ENCODE results near the gene OR6V1. TPM values are rescaled to one million over a fixed set of nuclear protein-coding genes. Genes with fewer than 3 reads are reported as not detected.

The OR6V1 gene
- total RNA-seq, 1 experiment from 2014 or later: not detected

- no peaks in the 10 kb centered on the region for H3K36me3 Mint-ChIP-seq (ENCODE audit: insufficient read depth, unreplicated experiment)
- TF ChIP-seq CTCF (IDR thresholded peaks at IDR 0.05; ENCODE audit: unreplicated experiment): peak; percentile 93
- H3K9me3 Mint-ChIP-seq (ENCODE audit: low read depth, unreplicated experiment): no peaks in the 10 kb centered on the region
- H3K4me3 Mint-ChIP-seq (ENCODE audit: low read depth, unreplicated experiment): no peak overlapping the region
- H3K4me1 Mint-ChIP-seq (ENCODE audit: low read depth, unreplicated experiment): peaks cover 7% of the 10 kb centered on the region
- no TSS peak for BruUV-seq (replicated peaks)
- CTCF ChIA-PET: interaction anchor here (0.7 to 3.3 kb wide), 3 partner anchors 24 to 209 kb away, joined by 3 to 65 read pairs (median 5); no protein-coding TSS in a partner anchor
- DNase-seq: peak; percentile 85
- peaks cover 70% of the 10 kb centered on the region for H3K27me3 Mint-ChIP-seq (ENCODE audit: unreplicated experiment)
- no peak overlapping the region for H3K27ac Mint-ChIP-seq (ENCODE audit: unreplicated experiment)
- intact Hi-C loops (cut with micrococcal nuclease; ENCODE audit: unreplicated experiment): loop anchor here (1.0 kb wide), 1 partner anchor 207 kb away; no protein-coding TSS in a partner anchor
Observed at GRCh38 chr7:143008007-143008901, 43.9 kb upstream of the OR6V1 start.

DNA sequence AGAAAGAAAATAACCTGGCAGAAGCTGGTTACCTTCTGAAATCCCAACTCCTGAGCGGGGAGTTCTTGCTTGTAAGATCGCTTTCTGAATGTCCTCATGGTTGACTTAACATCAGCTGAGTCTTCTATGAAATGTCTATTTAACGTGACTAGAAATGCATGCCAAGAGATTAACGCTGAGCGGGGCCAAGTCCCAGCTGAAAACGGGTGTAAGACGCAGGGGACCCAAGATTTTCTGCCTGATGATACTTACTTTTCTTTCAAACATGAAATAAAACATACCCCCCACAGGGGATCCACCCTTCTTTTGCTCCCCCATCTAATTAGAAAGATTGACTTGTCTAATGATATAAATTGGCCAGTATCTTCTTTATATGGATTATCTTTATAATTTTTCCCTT is 40.1 kb upstream of the OR6V1 start:
- BruUV-seq (replicated peaks): no TSS peak
- H3K4me3 Mint-ChIP-seq (ENCODE audit: low read depth, unreplicated experiment): no peak overlapping the region
- no peaks in the 10 kb centered on the region for H3K4me1 Mint-ChIP-seq (ENCODE audit: low read depth, unreplicated experiment)
- H3K27ac Mint-ChIP-seq (ENCODE audit: unreplicated experiment): no peak overlapping the region
- no peak for TF ChIP-seq CTCF (IDR thresholded peaks at IDR 0.05; ENCODE audit: unreplicated experiment)
- H3K27me3 Mint-ChIP-seq (ENCODE audit: unreplicated experiment): peaks cover 80% of the 10 kb centered on the region
- no peak for DNase-seq
- no peaks in the 10 kb centered on the region for H3K9me3 Mint-ChIP-seq (ENCODE audit: low read depth, unreplicated experiment)
- H3K36me3 Mint-ChIP-seq (ENCODE audit: insufficient read depth, unreplicated experiment): no peaks in the 10 kb centered on the region
- CTCF ChIA-PET: interaction anchor here (2.7 kb wide), 1 partner anchor 203 kb away, joined by 12 read pairs; no protein-coding TSS in a partner anchor
- intact Hi-C loops (cut with micrococcal nuclease; ENCODE audit: unreplicated experiment): no loop called here

DNA sequence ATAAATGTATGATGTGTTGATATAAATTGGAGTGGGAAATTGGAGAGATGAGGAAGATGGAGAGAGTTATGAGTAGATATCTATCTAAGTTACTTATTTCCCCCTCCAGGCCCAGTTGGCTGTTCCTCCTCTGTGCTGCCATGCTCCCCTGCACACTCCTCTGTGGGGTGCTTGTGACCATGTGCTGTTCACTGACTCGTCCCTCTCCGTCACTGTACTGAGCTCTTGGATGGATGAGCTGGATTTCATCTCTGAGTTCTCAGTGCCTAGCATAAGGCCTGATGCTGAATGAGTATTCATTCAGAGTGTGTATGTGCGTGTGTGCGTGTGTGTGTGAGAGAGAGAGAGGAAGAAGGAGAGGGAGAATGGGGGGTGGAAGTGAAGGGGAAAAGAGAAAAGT is 39.7 kb upstream of the OR6V1 start:
- Mint-ChIP-seq H3K36me3 (ENCODE audit: insufficient read depth, unreplicated experiment) (no peaks in the 10 kb centered on the region), H3K4me1 (ENCODE audit: low read depth, unreplicated experiment) (no peaks in the 10 kb centered on the region), H3K4me3 (ENCODE audit: low read depth, unreplicated experiment) (no peak overlapping the region), H3K9me3 (ENCODE audit: low read depth, unreplicated experiment) (no peaks in the 10 kb centered on the region), H3K27ac (ENCODE audit: unreplicated experiment) (no peak overlapping the region), H3K27me3 (ENCODE audit: unreplicated experiment) (peaks cover 78% of the 10 kb centered on the region)
- BruUV-seq (replicated peaks): no TSS peak
- intact Hi-C loops (cut with micrococcal nuclease; ENCODE audit: unreplicated experiment): no loop called here
- no peak for DNase-seq
- TF ChIP-seq CTCF (IDR thresholded peaks at IDR 0.05; ENCODE audit: unreplicated experiment): no peak
- CTCF ChIA-PET: interaction anchor here (2.7 kb wide), 1 partner anchor 203 kb away, joined by 12 read pairs; no protein-coding TSS in a partner anchor

- H3K4me1 Mint-ChIP-seq (ENCODE audit: low read depth, unreplicated experiment): no peaks in the 10 kb centered on the region
Observed at GRCh38 chr7:143013473-143013872, 38.7 kb upstream of the OR6V1 start.

More at GRCh38 chr7:143013473-143013872, 38.7 kb upstream of the OR6V1 start:
- Mint-ChIP-seq H3K27me3 (ENCODE audit: unreplicated experiment) (peaks cover 67% of the 10 kb centered on the region), H3K27ac (ENCODE audit: unreplicated experiment) (no peak overlapping the region), H3K36me3 (ENCODE audit: insufficient read depth, unreplicated experiment) (no peaks in the 10 kb centered on the region), H3K4me3 (ENCODE audit: low read depth, unreplicated experiment) (no peak overlapping the region), H3K9me3 (ENCODE audit: low read depth, unreplicated experiment) (no peaks in the 10 kb centered on the region)
- intact Hi-C loops (cut with micrococcal nuclease; ENCODE audit: unreplicated experiment): no loop called here
- DNase-seq: no peak
- BruUV-seq (replicated peaks): no TSS peak
- CTCF ChIA-PET: interaction anchor here (0.6 to 2.7 kb wide), 2 partner anchors 202 to 871 kb away, joined by 6 to 12 read pairs; no protein-coding TSS in a partner anchor
- no peak for TF ChIP-seq CTCF (IDR thresholded peaks at IDR 0.05; ENCODE audit: unreplicated experiment)
